K562 (cell line): ENCODE data around the gene RPF1. TPM values are rescaled to one million over a fixed set of nuclear protein-coding genes. Genes with fewer than 3 reads are reported as not detected.

Source experiments
- ATAC-seq: fragments of 200-7000 bp; cut with Tn5 transposase; 3 replicates; pipeline ENCODE4 v1.9.1; 2020; ENCODE audit warnings: moderate library complexity
- BruUV-seq: library from RNA; stranded (reverse); fragments of 400-500 nt; replicated peaks from 2 replicates; lab custom pipeline; 2021; lab: Mats Ljungman, UMichigan
- CTCF ChIA-PET: fragments of 300-600 bp; formaldehyde crosslinking; extraction: SDS; loops from one replicate; lab custom pipeline; 2021; ENCODE audit warnings: low intra/inter-chr PET ratio; lab: Yijun Ruan, JAX
- POLR2A ChIA-PET: fragments of 300-600, 350-650 bp; sonication (Branson Sonifier 250); formaldehyde crosslinking; extraction: SDS; loops from one replicate; lab custom pipeline; 2021; ENCODE audit warnings: antibody characterized with exemption, inconsistent platforms; lab: Yijun Ruan, JAX
- DNase-seq, 4 experiments: peaks; one replicate each; pipeline versions ENCODE4 v3.0.0 to v3.0.0-alpha.2; 2011 to 2018; ENCODE audit warnings: low spot score in 3 of 4, mixed read lengths in 3 of 4; ENCODE audit errors: extremely low read depth in 1 of 4
- FAIRE-seq: peaks from 2 replicates; lab custom pipeline; 2011; peaks lifted over from hg19 to GRCh38; lab: Jason Lieb, UNC
- H2AFZ ChIP-seq: 2 replicates; pipeline ENCODE4 v1.6.0; 2011; ENCODE audit warnings: low read depth, low read length, control low read depth, inconsistent platforms
- H3K27ac ChIP-seq: fragments of 200-600 bp; 3 replicates; pipeline ENCODE4 v1.8.0; 2011; ENCODE audit warnings: low read depth, mild to moderate bottlenecking, control low read depth, inconsistent platforms, low read length, moderate library complexity, mixed read lengths; ENCODE audit errors: extremely low read depth
- H3K27me3 ChIP-seq, 2 experiments: fragments of 300-600 bp in 1 of 2; 2 replicates in 1 of 2; 3 replicates in 1 of 2; pipeline versions ENCODE4 v1.6.0 to v1.8.0; 2011; ENCODE audit warnings: inconsistent platforms in 2 of 2, low read length in 2 of 2, mild to moderate bottlenecking in 1 of 2, mixed read lengths in 1 of 2, moderate library complexity in 1 of 2; ENCODE audit not compliant: control insufficient read depth in 2 of 2, insufficient read depth in 2 of 2
- H3K36me3 ChIP-seq: fragments of 300-600 bp; 3 replicates; pipeline ENCODE4 v1.8.0; 2011; ENCODE audit warnings: mild to moderate bottlenecking, low read length, inconsistent platforms; ENCODE audit not compliant: control insufficient read depth, insufficient read depth
- H3K4me1 ChIP-seq, 2 experiments: fragments of 200-600 bp in 1 of 2; replicated peaks in 1 of 2; 2 replicates in 1 of 2; 3 replicates in 1 of 2; pipeline versions ENCODE4 v1.5.1 to v1.8.0; 2011; ENCODE audit warnings: inconsistent platforms in 2 of 2, low read length in 2 of 2, mild to moderate bottlenecking in 1 of 2, mixed read lengths in 1 of 2, moderate library complexity in 1 of 2; ENCODE audit not compliant: control insufficient read depth in 2 of 2, insufficient read depth in 2 of 2
- H3K4me2 ChIP-seq: 2 replicates; pipeline ENCODE4 v1.6.1; 2011; ENCODE audit warnings: low read length, control low read depth, inconsistent platforms, mixed read lengths; ENCODE audit not compliant: insufficient read depth
- H3K4me3 ChIP-seq: fragments of 200-600 bp; sonication (generic), shearing (Covaris generic); 2 replicates; pipeline ENCODE4 v1.5.1; 2016; ENCODE audit warnings: control low read depth, inconsistent platforms
- H3K79me2 ChIP-seq: fragments of 200-600 bp; 3 replicates; pipeline ENCODE4 v1.8.0; 2011; ENCODE audit warnings: low read length, inconsistent platforms; ENCODE audit not compliant: control insufficient read depth, insufficient read depth
- H3K9ac ChIP-seq, 2 experiments: 2 replicates each; pipeline versions ENCODE4 v1.6.0 to v1.6.1; 2011; ENCODE audit warnings: low read depth in 2 of 2, low read length in 2 of 2, control low read depth in 1 of 2, inconsistent platforms in 1 of 2, mild to moderate bottlenecking in 1 of 2, mixed read lengths in 1 of 2; ENCODE audit not compliant: insufficient read depth in 1 of 2
- H3K9me1 ChIP-seq: one replicate; pipeline ENCODE4 v1.6.0; 2011; ENCODE audit warnings: inconsistent platforms, mild to moderate bottlenecking, low read length, moderate library complexity; ENCODE audit not compliant: control insufficient read depth, insufficient read depth
- H3K9me3 ChIP-seq: replicated peaks from 2 replicates; pipeline ENCODE4 v1.5.1; 2011; ENCODE audit warnings: low read depth, low read length, inconsistent platforms; ENCODE audit not compliant: control insufficient read depth, insufficient read depth
- H4K20me1 ChIP-seq: replicated peaks from 2 replicates; pipeline ENCODE4 v1.6.1; 2011; ENCODE audit warnings: low read length, inconsistent platforms, mixed read lengths; ENCODE audit not compliant: control insufficient read depth, insufficient read depth
- POLR3A ChIP-seq: IDR thresholded peaks from 2 replicates; pipeline ENCODE4 v1.6.1; 2011; ENCODE audit warnings: borderline replicate concordance, mild to moderate bottlenecking, moderate library complexity; ENCODE audit not compliant: insufficient read length, insufficient read depth; ENCODE audit errors: extremely low read depth
- PTBP1 ChIP-seq: fragments of 200-400 bp; formaldehyde crosslinking; IDR thresholded peaks from 2 replicates; pipeline ENCODE4 v1.6.1; 2017; ENCODE audit warnings: low read depth, low read length
- SP2 ChIP-seq: IDR thresholded peaks from 2 replicates; pipeline ENCODE4 v1.6.1; 2011; ENCODE audit warnings: mild to moderate bottlenecking, low read depth, low read length, moderate library complexity; ENCODE audit not compliant: poor library complexity, severe bottlenecking; ENCODE audit errors: extremely low read depth
- STAG1 ChIP-seq: sonication (generic); formaldehyde crosslinking; IDR thresholded peaks from 2 replicates; pipeline ENCODE4 v1.5.0; 2020; ENCODE audit warnings: missing genetic modification reagents, borderline replicate concordance
- WGBS: fragments of 100-300 bp; shearing (Covaris generic); methylation state at CpG from one replicate; pipeline ENCODE4 v1.1.6; 2016; ENCODE audit warnings: low coverage, mixed read lengths; ENCODE audit not compliant: insufficient coverage; ENCODE audit errors: missing lambda C conversion rate; 5-methylcytosine and 5-hydroxymethylcytosine counted together
- in situ Hi-C: fragments of 300-500 bp; cut with MboI; formaldehyde crosslinking; loops from 4 replicates; pipeline ENCODE4 v1.15.0; 2018; ENCODE audit warnings: inconsistent platforms, mixed read lengths
- intact Hi-C: fragments of 100-400 bp; cut with micrococcal nuclease; formaldehyde crosslinking; loops from 2 replicates; pipeline ENCODE4 v1.14.2; 2022
- polyA plus RNA-seq, 8 experiments: library from polyadenylated mRNA; depleted of rRNA in 4 of 8; stranded (reverse) in 5 of 8; unstranded in 3 of 8; fragments of >200 nt; fragmentation: Nextera tagmentation in 2 of 8; fragmentation: Illumina TruSeq in 1 of 8; extraction: Ambion mirVana in 2 of 8; extraction: Trizol in 1 of 8; gene quantifications; 2 replicates each; pipeline versions ENCODE4 v1.2.1 to v1.2.3, GENCODE V29; 2011 to 2014; ENCODE audit warnings: inconsistent platforms in 1 of 8, missing spikeins in 1 of 8
- total RNA-seq, 7 experiments: library from RNA; depleted of rRNA in 6 of 7; stranded (reverse); fragments of >200 nt in 6 of 7; fragmentation: Illumina TruSeq in 2 of 7; extraction: Trizol in 2 of 7; gene quantifications; 2 replicates each; pipeline versions ENCODE4 v1.2.1 to v1.2.3, GENCODE V29; 2011 to 2021; ENCODE audit warnings: low replicate concordance in 1 of 7
- TF ChIP-seq, protein P1 (sequence below): sonication (generic); formaldehyde crosslinking; IDR thresholded peaks from 2 replicates; pipeline ENCODE4 v1.8.0; 2022; ENCODE audit warnings: missing genetic modification reagents, mild to moderate bottlenecking, borderline replicate concordance

Gene RPF1
- total and polyA plus RNA-seq, 9 of the 15 experiments (the other 6 are each of a cell fraction or from before 2014, with no cell fraction given), result 52.4 to 156 (median 90.2) TPM

DNA sequence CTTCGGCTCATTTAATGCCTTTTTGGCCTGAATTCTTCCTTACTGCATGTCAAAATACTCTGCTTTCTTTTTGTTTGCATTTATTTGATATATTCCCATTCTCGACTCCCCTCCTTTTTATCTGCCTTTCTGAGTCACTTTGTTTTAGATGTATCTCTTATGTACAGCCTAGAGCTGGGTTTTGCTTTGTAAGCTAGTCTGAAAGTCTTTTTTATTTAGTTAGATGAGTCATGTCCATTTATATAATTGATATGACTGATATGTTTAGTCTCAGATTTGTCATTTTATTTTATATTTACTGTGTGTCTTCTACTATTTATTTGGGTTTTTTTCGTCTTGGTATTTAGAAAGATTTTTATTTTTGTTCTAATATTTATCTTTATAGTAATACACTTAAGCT, 60.9 kb downstream of the RPF1 start (continued):
- TF ChIP-seq, protein P1, sequence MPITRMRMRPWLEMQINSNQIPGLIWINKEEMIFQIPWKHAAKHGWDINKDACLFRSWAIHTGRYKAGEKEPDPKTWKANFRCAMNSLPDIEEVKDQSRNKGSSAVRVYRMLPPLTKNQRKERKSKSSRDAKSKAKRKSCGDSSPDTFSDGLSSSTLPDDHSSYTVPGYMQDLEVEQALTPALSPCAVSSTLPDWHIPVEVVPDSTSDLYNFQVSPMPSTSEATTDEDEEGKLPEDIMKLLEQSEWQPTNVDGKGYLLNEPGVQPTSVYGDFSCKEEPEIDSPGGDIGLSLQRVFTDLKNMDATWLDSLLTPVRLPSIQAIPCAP (CRISPR knock-in tag), result no peak
- TF ChIP-seq POLR3A (no peak), STAG1 (CRISPR knock-in tag) (no peak)

DNA sequence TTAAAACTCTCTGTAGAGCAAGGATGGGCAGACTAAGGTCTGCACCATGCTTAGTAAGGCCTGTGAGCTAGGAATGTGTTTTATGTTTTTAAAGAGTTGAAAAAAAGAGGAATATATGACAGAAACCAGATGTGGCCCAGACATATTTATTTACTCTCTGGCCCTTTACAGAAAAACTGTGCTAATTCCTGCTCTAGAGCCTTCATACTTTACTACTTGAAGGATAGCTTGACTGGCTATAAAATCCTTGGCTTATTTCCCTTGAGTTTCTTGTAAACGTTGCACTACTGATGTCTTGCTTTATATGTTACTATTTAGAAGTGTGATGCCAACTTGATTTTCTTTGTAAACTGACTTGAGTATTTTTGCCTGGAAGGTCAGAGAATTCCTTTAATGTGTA, 61.7 kb downstream of the RPF1 start:
- no peak overlapping the region for H3K4me3 ChIP-seq
- no peaks in the 10 kb centered on the region for H3K36me3 ChIP-seq
- H3K4me2 ChIP-seq, result no peak overlapping the region
- DNase-seq, result no peak
- FAIRE-seq, result no peak
- no peaks in the 10 kb centered on the region for H4K20me1 ChIP-seq
- in situ Hi-C loops (no loop called here), intact Hi-C loops (loop anchor here (1.0 to 5.0 kb wide), 3 partner anchors 62 to 232 kb away; no protein-coding TSS in a partner anchor)
- no TSS peak for BruUV-seq
- no peaks in the 10 kb centered on the region for H3K27me3 ChIP-seq
- no peak overlapping the region for H2AFZ ChIP-seq
- H3K9me1 ChIP-seq, result no peaks in the 10 kb centered on the region
- no peaks in the 10 kb centered on the region for H3K79me2 ChIP-seq
- H3K9me3 ChIP-seq, result no peaks in the 10 kb centered on the region
- CTCF ChIA-PET, result interaction anchor here (2.1 kb wide), 1 partner anchor 98 kb away, joined by 7 read pairs; no protein-coding TSS in a partner anchor
- WGBS, result 17% methylated on average over 1 of the region's 1 CpG
- TF ChIP-seq SP2 (no peak), PTBP1 (no peak)
- POLR2A ChIA-PET, result no interaction called here
- no peak overlapping the region for H3K9ac ChIP-seq
- no peaks in the 10 kb centered on the region for H3K4me1 ChIP-seq
- ATAC-seq, result no peak
- no peak overlapping the region for H3K27ac ChIP-seq
